Measurements from ENCODE around the gene ZNF280A. TPM values are rescaled to one million over a fixed set of nuclear protein-coding genes. Genes with fewer than 3 reads are reported as not detected.

Gene ZNF280A
- total and polyA plus RNA-seq, 2 donors (not counting 3 experiments of a cell fraction or from before 2014, with no cell fraction given), result 0.15 TPM; not detected in 1

- H3K4me1 ChIP-seq (ENCODE audit: control insufficient read depth, extremely low read depth, insufficient read depth, low read length), result no peaks in the 10 kb centered on the region
- H3K9me3 ChIP-seq (replicated peaks; ENCODE audit: control insufficient read depth, insufficient read depth, low read length), result no peaks in the 10 kb centered on the region
- H3K4me2 ChIP-seq (ENCODE audit: insufficient read depth, low read length), result no peak overlapping the region
- no peak overlapping the region for H2AFZ ChIP-seq (ENCODE audit: low read depth, low read length)
- BruUV-seq (replicated peaks), result no TSS peak
- no peaks in the 10 kb centered on the region for H4K20me1 ChIP-seq (replicated peaks; ENCODE audit: control insufficient read depth, extremely low read depth, insufficient read depth, low read length)
- H3K36me3 ChIP-seq (ENCODE audit: control insufficient read depth in 2 of 2, extremely low read depth in 1 of 2, insufficient read depth in 2 of 2, low read length in 2 of 2), result no peaks in the 10 kb centered on the region
- H3K9ac ChIP-seq (replicated peaks; ENCODE audit: extremely low read depth, insufficient read depth, low read length), result no peak overlapping the region
- intact Hi-C loops (cut with micrococcal nuclease) (no loop called here), dilution Hi-C loops (cut with MboI; ENCODE audit: extremely low pct_ligation_motif_present, low sequenced_read_pairs) (no loop called here)
- ChIA-PET POLR2A (no interaction called here), CTCF (no interaction called here)
- peaks cover 0 to 3% of the 10 kb centered on the region in 2 experiments for H3K27me3 ChIP-seq (ENCODE audit: control insufficient read depth in 2 of 2, insufficient read depth in 2 of 2, low read length in 2 of 2)
- H3K9me1 ChIP-seq (replicated peaks; ENCODE audit: control insufficient read depth, extremely low read depth, insufficient read depth, low read length), result no peaks in the 10 kb centered on the region
- no peak overlapping the region for H3K4me3 ChIP-seq (replicated peaks in 1 of 3; ENCODE audit: insufficient read depth in 1 of 3, low read depth in 1 of 3, low read length in 3 of 3)
- FAIRE-seq (no peak), DNase-seq (ENCODE audit: low read depth, low spot score) (no peak)
- no peaks in the 10 kb centered on the region for H3K79me2 ChIP-seq (ENCODE audit: control insufficient read depth, insufficient read depth, low read length)
- TF ChIP-seq POLR2AphosphoS5 (IDR thresholded peaks at IDR 0.05; ENCODE audit: insufficient read depth, low read depth, low read length), result no peak
- TF ChIP-seq FOS (IDR thresholded peaks at IDR 0.05; ENCODE audit: borderline replicate concordance, insufficient read depth, low read length), result no peak
- TF ChIP-seq CTCF (IDR thresholded peaks at IDR 0.05; ENCODE audit: extremely low read depth in 1 of 2, insufficient read depth in 1 of 2, low read depth in 1 of 2, low read length in 2 of 2), result no peak
- TF ChIP-seq MAX (IDR thresholded peaks at IDR 0.05; ENCODE audit: insufficient read depth, insufficient read length), result no peak
- no peak for TF ChIP-seq POLR2A (IDR thresholded peaks at IDR 0.05; ENCODE audit: low read depth, low read length)
- TF ChIP-seq GATA2 (IDR thresholded peaks at IDR 0.05; ENCODE audit: insufficient read depth, insufficient read length, low read depth, low read length), result no peak
- TF ChIP-seq MYC (IDR thresholded peaks at IDR 0.05; ENCODE audit: low read depth, low read length), result no peak
- no peak for TF ChIP-seq EZH2 (IDR thresholded peaks at IDR 0.05; ENCODE audit: borderline replicate concordance, low read depth, low read length, severe bottlenecking)
- TF ChIP-seq JUN (IDR thresholded peaks at IDR 0.05; ENCODE audit: borderline replicate concordance, insufficient read depth, insufficient read length, low read depth), result no peak
- no peak overlapping the region for H3K27ac ChIP-seq (ENCODE audit: insufficient read depth, low read depth, low read length)
Observed at GRCh38 chr22:22536515-22536914, 16.4 kb upstream of the ZNF280A start.
